ENCODE data around the gene CLASP1.
"Not testable (repeated sequence)": the region's sequence is repeated elsewhere in the genome, so short reads cannot be mapped to it uniquely, and the experiment has no call there.

Gene CLASP1

DNA sequence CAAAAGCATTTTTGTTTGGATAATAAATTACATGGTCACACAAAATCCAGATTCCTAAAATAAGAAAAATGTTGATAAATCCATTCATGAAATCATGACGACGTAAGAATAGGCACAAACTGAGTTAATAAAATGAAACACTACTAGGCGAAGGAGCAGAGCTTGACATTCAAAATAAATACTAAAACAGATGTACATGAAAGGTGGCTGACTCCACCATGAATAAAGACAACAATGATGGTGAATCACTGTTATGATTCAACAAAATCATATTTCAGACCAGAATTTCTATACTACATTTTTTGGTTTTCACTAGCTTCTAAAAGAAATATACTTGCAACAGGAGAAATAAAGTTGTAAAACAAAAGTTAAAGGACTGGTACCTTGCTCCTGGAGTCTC lies 240.6 kb downstream of the CLASP1 start:
- no peak for DNase-seq

DNA sequence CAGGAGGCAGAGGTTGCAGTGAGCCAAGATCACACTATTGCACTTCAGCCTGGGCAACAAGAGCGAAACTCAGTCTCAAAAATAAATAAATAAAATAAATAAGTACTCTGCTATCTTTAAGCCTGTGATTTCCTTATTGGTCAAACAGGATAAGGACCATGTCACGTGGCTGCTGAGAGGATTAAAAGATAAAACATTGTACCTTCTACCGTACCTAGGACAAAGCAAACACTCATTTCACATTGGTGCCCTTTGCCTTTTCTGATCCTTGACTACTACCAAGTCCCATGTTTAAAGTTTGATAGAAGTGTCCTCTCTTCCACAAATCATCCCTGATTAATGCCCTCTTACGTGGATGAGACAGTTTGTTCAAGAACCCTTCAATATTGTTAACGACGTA lies 244.0 kb downstream of the CLASP1 start:
- DNase-seq = no peak

DNA sequence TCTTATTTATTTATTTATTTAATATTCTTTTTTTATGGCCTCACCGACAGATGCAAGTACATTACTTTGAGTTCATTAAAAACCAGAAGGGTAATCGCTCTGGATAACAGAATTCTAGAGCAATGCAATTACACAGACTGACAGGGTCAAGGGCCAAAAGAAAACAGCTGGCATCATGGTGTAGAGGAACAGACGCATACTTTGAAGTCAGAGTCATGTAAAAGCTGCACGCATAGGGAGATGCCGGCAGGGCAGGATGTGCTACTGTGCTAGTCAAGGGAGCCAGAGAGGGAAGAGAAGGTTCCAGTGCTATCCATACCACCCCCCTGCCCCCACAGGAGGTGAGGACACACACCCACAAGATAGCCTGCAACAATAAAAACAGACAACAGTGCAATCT lies 249.1 kb downstream of the CLASP1 start:
- DNase-seq = no peak

DNA sequence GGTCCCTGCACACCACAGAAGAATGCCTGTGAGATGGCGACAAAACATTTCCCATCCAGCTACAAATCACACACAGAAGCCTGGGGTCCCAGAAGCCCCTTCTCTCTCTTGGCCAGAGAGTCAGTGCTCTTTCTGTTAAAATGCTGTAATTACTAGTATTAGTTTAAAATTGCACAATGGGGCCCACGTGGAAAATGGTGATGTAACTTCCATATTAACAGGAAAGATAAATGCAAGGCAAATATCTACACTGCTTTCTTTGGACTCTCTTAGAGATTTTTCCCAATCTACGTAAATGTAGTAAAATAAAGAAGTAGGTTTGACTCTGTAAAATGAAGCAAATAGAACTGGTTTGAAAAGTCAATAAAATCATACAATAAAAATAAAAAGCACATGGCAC lies 250.4 kb downstream of the CLASP1 start:
- no peak for DNase-seq

DNA sequence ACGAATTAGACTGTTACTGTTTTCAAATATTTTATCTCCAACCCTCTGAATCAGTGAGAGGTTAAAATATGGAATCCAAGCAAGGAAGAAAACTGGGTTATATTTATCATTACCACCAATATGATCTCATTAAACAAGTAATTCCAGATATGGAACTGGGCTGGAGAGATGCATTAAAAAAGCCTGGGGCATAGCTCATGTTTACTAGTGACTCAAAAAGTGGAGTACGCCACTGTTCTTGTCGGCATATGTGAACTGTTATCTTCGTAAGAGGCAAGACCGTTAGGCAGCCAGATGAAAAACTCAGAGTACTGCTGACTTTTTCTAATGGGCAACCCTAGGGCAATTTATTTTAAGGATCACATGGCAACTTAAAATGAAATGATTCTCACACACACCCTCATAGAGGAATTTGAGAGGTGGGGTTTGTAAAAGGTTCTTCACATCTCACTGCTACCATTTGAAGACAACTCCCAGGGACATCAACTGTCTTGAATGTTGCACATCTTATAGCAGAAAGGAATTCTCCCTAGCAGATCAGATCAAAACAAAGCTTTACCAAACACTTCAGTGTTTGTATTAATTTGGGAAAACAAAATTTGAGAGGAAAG lies 259.1 kb downstream of the CLASP1 start:
- no peak for DNase-seq

DNA sequence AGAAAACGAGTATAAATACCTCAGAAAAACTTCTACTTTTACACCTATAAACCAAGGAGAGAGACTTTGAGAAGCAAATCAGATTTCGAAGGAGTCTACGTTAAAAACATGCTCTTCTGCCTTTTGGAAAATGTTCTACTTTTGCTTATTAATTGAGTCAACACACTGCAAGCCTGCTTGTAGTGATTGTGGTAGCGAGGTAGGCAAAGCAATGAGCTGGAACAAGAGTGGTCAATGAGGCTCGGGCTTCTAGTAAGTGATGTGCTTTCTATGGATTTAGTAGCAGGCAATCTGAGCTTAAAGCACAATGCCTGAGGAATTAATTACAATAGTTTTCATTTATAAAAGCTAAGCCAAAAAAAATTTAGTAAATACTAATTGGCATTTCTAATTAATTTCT lies 260.9 kb downstream of the CLASP1 start:
- DNase-seq = no peak

DNA sequence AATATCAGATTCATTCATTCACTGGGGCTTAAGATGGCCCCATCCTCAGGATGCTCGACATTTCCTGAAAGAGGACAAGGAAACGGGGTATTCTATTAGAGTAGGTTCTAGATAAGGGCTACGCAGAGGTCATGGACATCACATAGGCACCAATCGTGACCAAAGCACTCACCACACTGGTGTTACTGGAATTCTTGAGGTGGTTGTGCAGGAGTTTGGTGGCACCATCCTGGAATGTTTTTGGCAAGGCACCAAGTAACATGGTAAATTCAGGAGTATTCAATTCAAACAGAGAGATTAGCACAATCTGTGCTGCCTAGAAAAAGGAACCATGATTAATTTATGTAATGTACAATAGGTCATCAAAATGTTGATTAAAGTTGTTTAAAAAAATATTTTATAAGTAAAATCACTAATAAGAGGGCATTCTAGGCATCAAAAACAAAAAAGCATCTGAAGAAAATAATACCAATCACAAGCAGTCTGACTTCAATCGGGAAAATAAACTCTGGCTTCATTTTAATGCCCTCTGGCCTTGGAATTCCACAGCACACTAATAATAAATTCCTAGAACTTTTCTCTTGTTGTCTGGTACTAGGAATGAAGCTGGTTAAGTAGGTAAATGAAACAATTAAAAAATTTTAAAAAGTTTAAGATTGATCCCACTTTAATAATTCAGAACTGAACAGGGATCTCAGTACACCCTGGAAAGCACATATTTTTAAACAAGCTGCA lies 261.5 kb downstream of the CLASP1 start:
- no peak for DNase-seq

DNA sequence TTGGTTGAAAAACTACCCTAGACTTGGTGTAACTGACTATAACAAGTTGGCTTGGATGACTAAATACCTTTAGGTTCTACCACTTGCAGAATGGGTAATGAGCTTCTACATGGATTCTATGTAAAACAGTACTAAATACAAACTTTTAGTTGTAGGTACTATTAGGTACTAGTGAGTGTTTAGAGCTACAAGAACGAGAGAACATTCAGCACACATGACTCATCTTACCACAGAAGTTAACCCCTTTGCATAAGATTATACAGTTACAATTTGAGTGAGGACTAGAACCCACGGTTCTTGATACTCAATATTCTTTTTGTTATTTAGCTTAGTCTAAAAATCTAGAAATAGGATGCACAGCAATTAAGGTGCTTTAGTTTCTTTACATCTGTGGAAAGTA lies 262.6 kb downstream of the CLASP1 start:
- DNase-seq = no peak

DNA sequence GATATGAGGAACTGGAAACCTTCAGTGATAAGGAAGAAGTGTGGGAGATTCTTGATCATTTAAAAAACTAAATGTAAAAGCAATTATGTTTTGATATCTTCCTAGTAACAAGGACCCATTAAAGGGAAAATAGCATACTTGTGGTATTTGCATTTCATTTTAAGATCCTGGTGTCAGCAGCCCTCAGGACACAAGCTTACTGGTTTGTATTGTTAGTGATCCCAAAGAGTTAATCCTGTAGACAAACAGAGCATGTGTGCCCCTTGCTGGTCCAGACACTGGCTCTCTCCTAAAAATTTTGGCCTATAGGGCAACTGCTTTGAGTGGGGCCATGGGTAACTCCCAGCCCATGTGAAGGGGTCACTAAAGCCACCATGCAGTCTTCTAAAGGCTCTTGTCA lies 263.2 kb downstream of the CLASP1 start:
- DNase-seq = no peak

DNA sequence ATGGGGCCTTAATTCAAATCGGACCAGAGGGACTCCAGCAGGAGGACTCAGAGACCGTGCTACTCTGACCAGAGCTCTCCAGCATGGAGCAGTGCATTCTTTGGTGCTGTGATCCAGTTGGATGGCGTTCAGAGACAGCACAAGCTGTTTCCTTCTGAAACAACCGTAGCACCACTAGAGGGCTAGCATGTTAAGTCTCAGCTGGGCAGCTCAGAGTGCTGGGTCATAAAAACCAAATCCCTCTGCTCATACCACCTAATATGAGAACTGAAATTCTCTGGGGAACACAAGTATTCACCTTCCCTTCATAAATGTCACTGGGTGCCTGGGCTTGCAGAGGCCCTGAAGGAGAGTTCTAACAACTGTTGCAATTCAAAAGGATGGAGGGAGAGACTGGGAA lies 266.5 kb downstream of the CLASP1 start:
- no peak for DNase-seq

DNA sequence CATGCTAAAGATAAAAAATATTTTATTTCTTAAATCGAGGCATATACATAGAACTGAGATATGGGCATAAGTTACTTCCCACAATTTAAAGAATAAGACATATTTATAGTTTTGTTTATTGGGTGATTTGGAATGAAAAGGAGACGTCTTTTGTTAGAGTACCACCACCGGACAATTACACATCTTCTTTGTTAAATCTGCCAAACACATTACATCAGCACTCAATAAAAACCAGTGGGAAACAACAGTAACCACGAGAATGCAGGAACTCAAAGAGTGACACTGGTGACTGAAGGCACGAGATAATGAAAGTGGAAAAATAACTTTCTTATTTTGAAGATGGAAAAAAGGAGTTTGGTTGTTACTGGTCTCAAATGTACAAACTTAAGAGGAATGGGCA lies 271.6 kb downstream of the CLASP1 start:
- DNase-seq = no peak

DNA sequence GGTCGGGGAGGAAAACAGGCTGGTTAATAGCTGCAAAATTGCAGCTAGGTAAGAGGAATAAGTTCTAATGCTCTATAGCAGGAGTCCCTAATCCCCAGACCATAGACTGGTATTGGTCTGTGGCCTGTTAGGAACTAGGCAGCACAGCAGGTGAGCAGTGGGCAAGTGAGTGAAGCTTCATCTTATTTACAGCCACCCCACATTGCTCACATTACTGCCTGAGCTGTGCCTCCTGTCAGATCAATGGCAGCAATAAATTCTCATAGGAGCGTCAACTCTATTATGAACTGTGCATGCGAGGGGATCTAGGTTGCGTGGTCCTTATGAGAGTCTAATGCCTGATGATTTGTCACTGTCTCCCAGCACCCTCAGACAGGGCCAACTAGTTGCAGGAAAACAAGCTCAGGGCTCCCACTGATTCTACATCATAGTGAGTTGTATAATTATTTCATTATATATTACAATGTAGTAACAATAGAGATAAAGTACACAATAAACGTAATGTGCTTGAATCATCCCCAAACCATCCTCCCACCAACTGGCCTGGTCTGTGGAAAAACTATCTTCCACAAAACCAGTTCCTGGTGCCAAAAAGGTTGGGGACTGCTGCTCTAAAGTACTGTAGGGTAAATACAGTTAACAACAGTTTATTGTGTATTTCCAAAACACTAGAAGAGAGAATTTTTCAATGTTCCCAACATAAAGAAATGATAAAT lies 272.6 kb downstream of the CLASP1 start:
- no peak for DNase-seq

DNA sequence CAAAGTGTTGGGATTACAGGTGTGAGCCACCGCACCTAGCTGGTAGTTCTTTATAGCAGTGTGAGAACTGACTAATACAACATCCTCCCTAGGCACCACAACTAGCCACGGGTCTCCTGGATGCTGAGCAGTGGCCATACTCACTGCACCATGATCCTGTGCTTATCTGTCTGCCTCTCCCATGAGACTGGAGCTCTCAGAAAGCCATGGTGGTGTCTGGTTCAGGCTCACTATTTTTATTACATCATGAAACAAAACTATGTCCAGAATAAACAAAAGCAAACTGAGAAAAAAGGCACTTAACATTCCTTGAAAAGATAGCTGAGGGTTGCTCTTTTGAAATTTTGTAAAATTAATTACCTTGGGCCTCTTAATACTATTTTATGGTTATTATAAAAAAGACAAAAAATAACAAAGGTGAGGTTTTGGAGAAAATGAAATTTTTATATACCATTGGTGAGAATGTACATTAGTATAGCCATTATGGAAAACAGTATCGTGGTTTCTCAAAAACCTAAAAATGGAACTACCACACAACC lies 273.6 kb downstream of the CLASP1 start:
- DNase-seq = no peak

DNA sequence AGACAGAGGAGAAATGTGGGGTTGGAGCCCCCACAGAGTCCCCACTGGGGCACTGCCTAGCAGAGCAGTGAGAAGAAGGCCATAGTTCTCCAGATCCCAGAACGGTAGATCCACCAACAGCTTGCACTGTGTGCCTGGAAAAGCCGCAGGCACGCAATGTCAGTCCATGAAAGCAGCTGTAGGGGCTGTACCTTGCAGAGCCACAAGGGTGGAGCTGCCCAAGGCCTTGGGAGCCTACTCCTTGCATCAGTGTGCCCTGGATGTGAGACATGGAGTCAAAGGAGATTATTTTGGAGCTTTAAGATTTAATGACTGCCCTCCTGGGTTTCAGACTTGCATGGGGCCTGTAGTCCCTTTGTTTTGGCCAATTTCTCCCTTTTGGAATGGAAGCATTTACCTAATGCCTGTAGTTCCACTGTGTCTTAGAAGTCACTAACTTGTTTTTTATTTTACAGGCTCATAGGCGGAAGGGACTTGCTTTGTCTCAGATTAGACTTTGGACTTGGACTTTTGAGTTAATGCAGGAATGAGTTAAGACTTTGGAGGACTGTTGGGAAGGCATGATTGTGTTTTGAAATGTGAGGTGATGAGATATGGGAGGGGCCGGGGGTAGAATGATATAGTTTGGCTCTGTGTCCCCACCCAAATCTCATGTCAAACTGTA lies 274.7 kb downstream of the CLASP1 start:
- not testable (repeated sequence) for DNase-seq

DNA sequence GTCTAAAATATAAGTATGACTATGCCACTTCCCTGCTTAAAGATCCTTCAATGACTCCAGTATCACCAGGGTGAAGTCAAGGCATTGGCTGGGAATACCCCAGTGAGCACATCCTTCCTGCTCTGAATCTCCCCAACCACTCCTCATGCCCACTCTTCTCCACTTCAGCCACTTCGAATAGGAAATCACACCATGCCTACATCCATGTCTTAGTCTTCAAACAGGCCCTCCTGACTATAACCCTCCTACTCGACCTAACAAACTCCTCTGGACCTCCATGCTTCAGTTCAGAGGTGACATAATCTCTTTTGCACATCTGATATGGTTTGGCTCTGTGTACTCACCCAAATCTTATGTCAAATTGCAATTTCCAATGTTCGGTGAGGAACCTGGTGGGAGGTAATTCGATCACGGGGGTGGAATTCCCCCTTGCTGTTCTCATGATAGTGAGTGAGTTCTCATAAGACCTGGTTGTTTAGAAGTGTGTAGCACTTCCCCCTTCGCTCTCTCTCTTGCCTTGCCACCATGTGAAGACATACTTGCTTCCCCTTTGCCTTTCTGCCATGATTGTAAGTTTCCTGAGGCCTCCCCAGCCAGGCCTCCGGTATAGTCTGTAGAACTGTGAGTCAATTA lies 276.4 kb downstream of the CLASP1 start:
- DNase-seq = no peak

DNA sequence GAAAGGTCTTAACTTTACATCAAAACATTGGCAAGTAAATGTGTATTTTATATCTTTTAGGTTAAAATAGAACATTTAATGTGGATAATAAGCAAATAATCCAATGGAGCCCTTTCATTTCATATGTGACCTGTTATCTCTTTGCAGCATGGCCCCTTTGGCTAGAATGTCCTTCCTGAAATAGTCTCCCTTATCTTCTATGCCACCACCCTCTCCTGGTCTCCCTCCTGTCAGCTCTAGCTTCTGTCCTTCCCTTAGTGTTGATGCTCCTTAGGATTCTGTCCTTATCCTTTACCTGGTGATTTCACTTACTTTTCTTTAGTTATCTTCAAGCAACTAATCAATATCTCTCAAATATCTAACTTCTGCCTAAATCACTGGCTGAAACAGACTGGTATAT lies 277.2 kb downstream of the CLASP1 start:
- DNase-seq = no peak

DNA sequence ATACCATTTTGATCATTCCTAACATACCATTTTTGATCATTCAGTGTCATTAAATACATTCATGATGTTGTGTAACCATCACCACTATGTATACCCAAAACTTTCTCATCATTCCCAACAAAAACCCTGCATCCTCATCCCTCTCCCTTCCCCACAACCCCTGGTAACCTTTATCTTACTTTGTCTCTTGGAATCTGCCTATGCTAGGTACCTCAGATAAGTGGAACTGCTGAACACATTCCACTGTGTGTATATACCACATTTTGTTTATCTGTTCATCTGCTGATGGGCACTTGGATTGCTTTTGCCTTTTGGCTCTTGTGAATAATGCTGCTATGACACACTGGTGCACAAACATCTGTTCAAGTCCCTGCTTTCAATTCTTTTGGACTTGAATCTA lies 280.4 kb downstream of the CLASP1 start:
- no peak for DNase-seq

DNA sequence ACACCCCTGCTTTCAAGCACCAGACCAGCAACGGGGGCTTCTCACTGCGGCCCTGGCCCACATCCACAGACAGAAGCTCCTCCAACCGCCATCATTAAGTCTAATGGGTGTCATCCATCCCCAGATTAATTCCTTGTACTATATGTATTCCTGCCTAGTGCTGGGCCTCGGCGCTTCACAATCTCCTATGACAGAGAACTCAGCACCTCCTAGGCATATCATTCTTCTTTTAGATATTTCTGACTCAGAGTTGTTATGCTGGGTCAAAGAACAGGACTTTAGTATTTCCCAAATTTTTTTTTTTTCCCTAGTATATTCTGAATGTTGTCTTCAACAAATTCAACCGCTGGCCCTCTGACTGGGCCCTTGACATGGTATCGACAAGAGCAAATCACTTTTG lies 281.1 kb downstream of the CLASP1 start:
- DNase-seq = no peak

DNA sequence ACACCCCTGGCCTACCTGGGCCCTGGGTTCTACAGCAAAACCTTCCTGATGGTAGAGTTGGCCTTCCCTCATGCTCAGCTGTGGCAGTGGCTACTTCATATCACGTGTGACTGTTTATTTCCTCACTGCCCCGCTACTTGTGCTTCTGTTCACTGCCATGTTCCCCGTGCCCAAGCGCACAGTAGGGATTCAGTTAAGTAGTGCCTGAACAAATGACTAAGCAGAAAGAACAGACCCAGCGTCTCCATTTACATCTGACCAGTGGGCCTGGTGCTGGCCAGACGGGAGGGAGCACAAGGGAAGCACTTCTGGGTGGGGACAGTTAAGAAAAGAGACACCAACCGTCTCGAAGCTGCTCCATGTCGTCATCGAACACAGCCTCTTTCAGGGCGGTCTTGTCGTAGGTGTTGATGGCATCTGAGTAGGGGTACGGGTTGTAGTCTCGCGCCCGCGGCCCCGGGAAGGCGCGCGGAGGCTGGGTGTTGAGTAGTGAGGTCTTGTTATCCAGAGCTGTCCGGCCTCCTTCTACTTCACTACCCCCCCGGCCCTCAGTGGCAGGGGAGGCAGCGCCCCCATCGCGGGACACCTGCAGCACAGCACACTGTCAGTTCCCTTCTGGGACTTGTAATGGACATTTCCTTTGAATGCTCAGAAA lies 281.9 kb downstream of the CLASP1 start:
- no peak for DNase-seq

DNA sequence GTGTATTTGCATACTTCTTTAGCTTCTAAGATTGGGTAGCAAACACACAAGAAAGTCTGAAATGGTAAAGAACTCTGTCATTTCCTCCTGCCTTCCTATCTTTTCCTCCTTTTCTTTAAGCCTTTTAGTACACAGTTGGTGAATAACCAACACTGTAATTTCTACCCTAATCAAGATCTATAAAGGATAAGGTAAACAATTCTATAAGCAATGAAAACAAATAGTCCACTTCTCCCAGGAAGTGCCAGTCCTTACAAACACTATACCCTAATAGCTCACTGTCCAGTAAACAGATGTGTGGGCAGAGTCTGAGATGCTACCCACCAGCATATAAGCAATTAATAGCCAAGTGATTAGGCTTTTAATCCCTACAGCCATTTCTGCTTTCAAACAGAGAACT lies 283.2 kb downstream of the CLASP1 start:
- no peak for DNase-seq

DNA sequence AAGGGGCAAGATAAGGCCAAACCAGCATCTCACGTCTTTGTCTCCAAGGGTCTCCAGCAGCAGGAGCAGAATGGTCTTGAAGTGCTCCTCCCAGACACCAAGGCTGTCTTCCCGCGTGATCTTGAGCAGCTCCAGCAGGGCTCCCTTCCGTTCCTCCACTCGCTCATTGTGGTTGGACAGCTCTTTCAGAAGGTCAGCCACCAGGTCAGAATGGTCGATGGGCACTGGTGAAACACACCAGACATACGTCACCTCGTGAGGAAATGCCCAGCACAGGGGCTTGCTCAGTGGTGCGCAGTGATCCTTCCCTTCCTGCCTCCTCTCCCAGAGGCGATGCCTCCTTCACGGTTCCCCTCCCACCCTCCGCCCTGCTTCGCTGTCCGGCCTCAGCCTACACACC lies 284.2 kb downstream of the CLASP1 start:
- DNase-seq = no peak

DNA sequence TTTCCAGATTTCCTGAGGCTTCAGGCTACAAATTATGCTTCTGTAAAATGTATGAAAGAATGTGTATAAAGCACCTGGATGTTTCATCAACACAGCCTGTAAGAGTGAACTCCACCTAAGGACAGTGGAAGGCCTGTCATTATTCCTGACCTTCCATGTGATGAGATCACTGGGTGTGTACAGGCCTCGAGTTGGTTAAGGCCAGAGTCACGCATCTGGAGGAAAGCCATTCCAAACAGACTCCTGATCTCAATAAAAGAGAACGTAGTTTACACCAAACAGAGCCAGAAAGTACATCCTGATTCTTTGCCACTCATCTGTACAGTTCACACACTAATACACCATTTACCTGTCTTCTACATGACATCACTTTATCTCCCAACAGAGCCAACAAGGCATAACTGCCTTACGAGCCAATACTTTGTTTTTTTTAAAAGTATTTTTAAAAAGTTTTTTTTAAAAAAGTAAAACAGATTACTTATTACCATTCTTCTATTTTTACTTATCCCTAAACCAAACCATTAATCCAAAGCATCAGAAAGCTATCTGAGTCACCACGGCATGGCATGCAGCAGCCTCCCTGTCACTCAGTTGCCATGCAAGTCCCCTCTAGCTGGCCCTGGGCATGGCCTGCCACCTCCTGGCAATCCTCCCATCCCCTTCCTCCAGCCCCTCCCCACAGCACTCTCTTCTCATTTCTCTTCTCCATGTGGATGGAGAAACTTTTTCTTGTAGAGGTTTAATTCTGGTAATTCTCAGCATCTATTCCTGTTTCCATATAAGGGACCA lies 285.4 kb downstream of the CLASP1 start:
- no peak for DNase-seq
